NCI-H2227 (cell line): ENCODE measurements around the gene KRCC1.
"Not testable (repeated sequence)": the region's sequence is repeated elsewhere in the genome, so short reads cannot be mapped to it uniquely, and the experiment has no call there.

Experiments
- DNase-seq: peaks from one replicate; lab custom pipeline; 2025; ENCODE audit not compliant: unreplicated experiment; lab: John Stamatoyannopoulos, UW

The KRCC1 gene

DNA sequence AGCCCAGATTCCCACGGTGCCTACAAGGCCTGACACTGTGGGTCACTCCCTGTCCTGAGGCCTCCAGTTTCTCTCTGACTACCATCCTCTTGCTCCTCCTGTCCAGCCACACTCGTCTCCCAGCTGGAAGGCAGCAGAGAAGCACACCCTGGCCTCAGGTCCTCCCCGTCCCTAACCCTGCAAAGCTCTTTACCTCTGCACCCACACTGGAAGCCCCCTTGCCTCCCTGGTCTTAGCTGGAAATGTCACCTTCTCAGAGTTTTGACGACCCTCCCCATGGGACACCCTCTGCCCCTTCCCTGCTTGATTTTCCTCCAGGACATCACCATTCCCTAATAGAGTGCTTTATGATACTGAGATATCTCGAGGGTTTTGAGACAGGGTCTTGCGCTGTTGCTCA, 49.8 kb downstream of the KRCC1 start:
- DNase-seq = no peak

DNA sequence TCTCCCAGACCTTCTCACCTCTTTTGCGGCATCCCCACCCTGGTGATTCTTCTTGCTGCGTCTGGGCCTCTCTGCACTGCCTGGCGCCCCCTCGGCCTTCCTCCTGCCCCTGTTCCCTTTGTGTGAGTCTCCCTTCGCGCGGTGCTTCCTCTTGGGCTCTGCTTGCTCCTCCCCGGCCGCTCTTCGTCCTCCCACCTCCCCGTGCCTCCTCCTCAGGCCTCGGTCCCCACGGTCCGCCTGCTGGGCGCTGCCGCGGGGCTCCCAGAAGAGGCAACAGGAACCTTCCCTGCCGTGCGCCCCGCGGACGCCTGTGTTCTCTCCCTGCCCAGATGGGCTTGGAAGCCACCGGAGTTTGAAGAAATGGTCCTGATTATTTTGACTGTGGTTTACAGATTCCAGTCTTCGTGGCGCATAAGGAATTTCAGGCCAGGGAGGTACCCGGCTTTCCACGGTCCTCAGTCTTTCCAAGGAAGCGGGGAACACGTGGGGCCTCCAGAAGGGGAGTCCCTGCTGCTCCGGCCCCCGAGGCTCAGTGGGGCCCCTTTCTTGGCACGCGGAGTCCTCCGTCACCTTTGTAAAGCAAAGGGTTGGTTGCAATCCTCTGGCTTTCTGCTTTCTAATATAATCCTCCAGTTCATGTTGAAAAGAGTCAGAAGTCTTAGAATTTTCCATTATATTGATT, 52.4 kb downstream of the KRCC1 start:
- peak; percentile 54 for DNase-seq

GRCh38 chr2:88002359-88002707, 53.2 kb downstream of the KRCC1 start:
- no peak for DNase-seq

- DNase-seq = not testable (repeated sequence)
These were observed 55.1 kb downstream of the KRCC1 start for GRCh38 chr2:88000474-88000873.

- no peak for DNase-seq
These were observed 59.0 kb downstream of the KRCC1 start for GRCh38 chr2:87996570-87996969.

- no peak for DNase-seq
These were observed 59.8 kb downstream of the KRCC1 start for GRCh38 chr2:87995756-87996155.

DNA sequence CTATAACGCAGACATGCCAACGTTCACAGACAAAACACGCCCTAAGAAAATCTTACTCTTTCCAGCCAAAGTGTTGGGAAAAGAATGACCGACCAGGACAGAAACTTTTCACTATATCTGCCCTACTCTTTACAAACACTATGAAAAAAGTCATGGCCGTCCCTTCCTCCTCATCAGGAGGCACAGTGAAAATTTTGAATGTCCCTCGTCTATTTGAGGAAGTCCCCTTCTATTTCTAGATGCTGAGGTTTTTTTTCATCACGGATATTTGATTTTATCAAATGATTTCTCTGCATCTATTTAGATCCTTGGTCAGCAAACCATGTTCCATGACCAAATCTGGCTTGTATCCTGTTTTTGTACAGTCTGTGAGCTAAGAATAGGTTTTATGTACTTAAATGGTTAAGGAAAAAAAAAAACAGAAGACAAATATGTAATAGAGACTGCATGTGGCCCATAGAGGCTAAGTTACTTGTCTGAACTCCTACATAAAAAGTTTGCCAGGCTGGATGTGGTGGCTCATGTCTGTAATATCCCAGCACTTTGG, 61.2 kb downstream of the KRCC1 start:
- DNase-seq = not testable (repeated sequence)

GRCh38 chr2:87992569-87992968, 63.0 kb downstream of the KRCC1 start:
- DNase-seq = not testable (repeated sequence)

DNA sequence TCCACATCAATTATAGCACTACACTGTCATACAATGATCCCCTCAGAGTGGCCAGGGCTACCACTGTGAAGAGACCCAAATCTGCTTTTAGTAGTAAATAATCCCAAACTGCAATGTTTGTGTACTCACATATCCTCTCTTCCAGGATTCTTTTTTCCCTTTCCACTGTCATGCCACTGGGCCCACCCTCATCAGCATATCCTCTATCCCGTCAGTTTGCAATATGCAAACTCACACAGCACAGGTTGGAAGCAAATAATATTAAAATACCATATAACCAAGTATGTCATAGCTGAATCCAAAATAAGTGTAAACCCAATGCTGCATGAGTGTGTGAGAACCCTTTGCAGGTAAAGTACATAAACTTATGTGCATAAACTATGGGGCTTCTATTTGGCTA, 68.1 kb downstream of the KRCC1 start:
- DNase-seq = not testable (repeated sequence)

GRCh38 chr2:87985902-87986301, 69.7 kb downstream of the KRCC1 start:
- DNase-seq = not testable (repeated sequence)

- DNase-seq = not testable (repeated sequence)
These were observed 74.4 kb downstream of the KRCC1 start for GRCh38 chr2:87981182-87981581.
